ENCODE measurements around the gene TAF3.

TAF3 gene

DNA sequence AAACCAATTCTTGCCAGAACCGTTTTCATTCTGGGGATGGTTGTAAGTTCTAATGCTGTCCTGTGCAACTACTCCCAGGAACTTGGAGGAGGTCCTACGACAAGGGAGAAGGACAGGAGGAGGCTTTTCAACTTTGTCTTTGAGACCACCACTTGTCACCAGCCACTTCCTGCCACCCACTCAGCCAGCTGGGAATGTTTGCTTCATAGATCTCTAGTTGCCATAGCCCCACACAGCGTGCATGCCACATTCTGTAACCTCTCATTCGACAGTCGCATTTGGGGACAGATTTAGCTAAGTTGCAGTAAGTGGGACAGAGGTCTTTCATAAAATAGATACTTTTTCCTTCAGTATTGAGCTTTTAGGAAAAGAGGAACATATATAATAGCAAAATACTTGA is 78.0 kb downstream of the TAF3 start:
- TF ChIP-seq ZBTB48 (tag by site-specific recombination; IDR thresholded peaks at IDR 0.05) (no peak), SP2 (tag by site-specific recombination; IDR thresholded peaks at IDR 0.05) (no peak), ZNF580 (tag by site-specific recombination; IDR thresholded peaks at IDR 0.05) (no peak), ZNF623 (tag by site-specific recombination; IDR thresholded peaks at IDR 0.05) (no peak), ZNF292 (tag by site-specific recombination; IDR thresholded peaks at IDR 0.05; ENCODE audit: borderline replicate concordance, low read depth) (no peak), ZNF133 (tag by site-specific recombination; IDR thresholded peaks at IDR 0.05) (no peak), ZNF629 (tag by site-specific recombination; IDR thresholded peaks at IDR 0.05) (no peak), ZNF677 (tag by site-specific recombination; IDR thresholded peaks at IDR 0.05) (no peak), ZNF555 (tag by site-specific recombination; conservative IDR thresholded peaks at IDR 0.05) (no peak), INSM2 (tag by site-specific recombination; IDR thresholded peaks at IDR 0.05) (no peak), ZNF175 (tag by site-specific recombination; IDR thresholded peaks at IDR 0.05) (no peak), BCL6B (tag by site-specific recombination; IDR thresholded peaks at IDR 0.05) (no peak), ZNF169 (tag by site-specific recombination; IDR thresholded peaks at IDR 0.05) (no peak), ZNF501 (tag by site-specific recombination; IDR thresholded peaks at IDR 0.05) (no peak), ZNF560 (tag by site-specific recombination; IDR thresholded peaks at IDR 0.05; ENCODE audit: borderline replicate concordance) (no peak), OSR2 (tag by site-specific recombination; IDR thresholded peaks at IDR 0.05) (no peak), ZNF521 (tag by site-specific recombination; IDR thresholded peaks at IDR 0.05) (no peak)
- TF ChIP-seq, protein P1, sequence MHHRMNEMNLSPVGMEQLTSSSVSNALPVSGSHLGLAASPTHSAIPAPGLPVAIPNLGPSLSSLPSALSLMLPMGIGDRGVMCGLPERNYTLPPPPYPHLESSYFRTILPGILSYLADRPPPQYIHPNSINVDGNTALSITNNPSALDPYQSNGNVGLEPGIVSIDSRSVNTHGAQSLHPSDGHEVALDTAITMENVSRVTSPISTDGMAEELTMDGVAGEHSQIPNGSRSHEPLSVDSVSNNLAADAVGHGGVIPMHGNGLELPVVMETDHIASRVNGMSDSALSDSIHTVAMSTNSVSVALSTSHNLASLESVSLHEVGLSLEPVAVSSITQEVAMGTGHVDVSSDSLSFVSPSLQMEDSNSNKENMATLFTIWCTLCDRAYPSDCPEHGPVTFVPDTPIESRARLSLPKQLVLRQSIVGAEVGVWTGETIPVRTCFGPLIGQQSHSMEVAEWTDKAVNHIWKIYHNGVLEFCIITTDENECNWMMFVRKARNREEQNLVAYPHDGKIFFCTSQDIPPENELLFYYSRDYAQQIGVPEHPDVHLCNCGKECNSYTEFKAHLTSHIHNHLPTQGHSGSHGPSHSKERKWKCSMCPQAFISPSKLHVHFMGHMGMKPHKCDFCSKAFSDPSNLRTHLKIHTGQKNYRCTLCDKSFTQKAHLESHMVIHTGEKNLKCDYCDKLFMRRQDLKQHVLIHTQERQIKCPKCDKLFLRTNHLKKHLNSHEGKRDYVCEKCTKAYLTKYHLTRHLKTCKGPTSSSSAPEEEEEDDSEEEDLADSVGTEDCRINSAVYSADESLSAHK (tag by site-specific recombination; IDR thresholded peaks at IDR 0.05), result no peak
- TF ChIP-seq, protein P2, sequence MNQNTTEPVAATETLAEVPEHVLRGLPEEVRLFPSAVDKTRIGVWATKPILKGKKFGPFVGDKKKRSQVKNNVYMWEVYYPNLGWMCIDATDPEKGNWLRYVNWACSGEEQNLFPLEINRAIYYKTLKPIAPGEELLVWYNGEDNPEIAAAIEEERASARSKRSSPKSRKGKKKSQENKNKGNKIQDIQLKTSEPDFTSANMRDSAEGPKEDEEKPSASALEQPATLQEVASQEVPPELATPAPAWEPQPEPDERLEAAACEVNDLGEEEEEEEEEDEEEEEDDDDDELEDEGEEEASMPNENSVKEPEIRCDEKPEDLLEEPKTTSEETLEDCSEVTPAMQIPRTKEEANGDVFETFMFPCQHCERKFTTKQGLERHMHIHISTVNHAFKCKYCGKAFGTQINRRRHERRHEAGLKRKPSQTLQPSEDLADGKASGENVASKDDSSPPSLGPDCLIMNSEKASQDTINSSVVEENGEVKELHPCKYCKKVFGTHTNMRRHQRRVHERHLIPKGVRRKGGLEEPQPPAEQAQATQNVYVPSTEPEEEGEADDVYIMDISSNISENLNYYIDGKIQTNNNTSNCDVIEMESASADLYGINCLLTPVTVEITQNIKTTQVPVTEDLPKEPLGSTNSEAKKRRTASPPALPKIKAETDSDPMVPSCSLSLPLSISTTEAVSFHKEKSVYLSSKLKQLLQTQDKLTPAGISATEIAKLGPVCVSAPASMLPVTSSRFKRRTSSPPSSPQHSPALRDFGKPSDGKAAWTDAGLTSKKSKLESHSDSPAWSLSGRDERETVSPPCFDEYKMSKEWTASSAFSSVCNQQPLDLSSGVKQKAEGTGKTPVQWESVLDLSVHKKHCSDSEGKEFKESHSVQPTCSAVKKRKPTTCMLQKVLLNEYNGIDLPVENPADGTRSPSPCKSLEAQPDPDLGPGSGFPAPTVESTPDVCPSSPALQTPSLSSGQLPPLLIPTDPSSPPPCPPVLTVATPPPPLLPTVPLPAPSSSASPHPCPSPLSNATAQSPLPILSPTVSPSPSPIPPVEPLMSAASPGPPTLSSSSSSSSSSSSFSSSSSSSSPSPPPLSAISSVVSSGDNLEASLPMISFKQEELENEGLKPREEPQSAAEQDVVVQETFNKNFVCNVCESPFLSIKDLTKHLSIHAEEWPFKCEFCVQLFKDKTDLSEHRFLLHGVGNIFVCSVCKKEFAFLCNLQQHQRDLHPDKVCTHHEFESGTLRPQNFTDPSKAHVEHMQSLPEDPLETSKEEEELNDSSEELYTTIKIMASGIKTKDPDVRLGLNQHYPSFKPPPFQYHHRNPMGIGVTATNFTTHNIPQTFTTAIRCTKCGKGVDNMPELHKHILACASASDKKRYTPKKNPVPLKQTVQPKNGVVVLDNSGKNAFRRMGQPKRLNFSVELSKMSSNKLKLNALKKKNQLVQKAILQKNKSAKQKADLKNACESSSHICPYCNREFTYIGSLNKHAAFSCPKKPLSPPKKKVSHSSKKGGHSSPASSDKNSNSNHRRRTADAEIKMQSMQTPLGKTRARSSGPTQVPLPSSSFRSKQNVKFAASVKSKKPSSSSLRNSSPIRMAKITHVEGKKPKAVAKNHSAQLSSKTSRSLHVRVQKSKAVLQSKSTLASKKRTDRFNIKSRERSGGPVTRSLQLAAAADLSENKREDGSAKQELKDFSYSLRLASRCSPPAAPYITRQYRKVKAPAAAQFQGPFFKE (tag by site-specific recombination; IDR thresholded peaks at IDR 0.05; ENCODE audit: borderline replicate concordance), result no peak
- H3K36me3 ChIP-seq (ENCODE audit: control insufficient read depth in 2 of 2, insufficient read depth in 1 of 2, low read length in 2 of 2), result peaks cover 0 to 4% of the 10 kb centered on the region in 2 experiments; a peak in 1 of 3 replicates
- ChIA-PET POLR2A (no interaction called here), CTCF (interaction anchor here (0.7 kb wide), 1 partner anchor 21 kb away, joined by 3 read pairs; no protein-coding TSS in a partner anchor)
- H3K27ac ChIP-seq (ENCODE audit: extremely low read depth, low read depth, low read length), result no peak overlapping the region
- no peak overlapping the region for H3K4me3 ChIP-seq (ENCODE audit: low read depth, low read length)
- H3K9me3 ChIP-seq (ENCODE audit: control insufficient read depth, insufficient read depth, low read depth, low read length), result no peaks in the 10 kb centered on the region
- peaks cover 33% of the 10 kb centered on the region for H3K4me1 ChIP-seq (ENCODE audit: control insufficient read depth, insufficient read depth, low read length)

All from HEK293 (cell line).